SK-N-SH treated with all-trans-retinoic acid at 6 μM for 48 hours (cell line): ENCODE measurements around the gene AADACL2.
A peak's percentile ranks its signal among the peaks of the same experiment; 100 is the strongest.

Source experiments
- ATAC-seq: fragments of 200-7000 bp; cut with Tn5 transposase; 3 replicates; pipeline ENCODE4 v1.9.1; 2020; ENCODE audit warnings: mild to moderate bottlenecking, moderate library complexity
- ARNTL ChIP-seq: fragments of 450-650 bp; formaldehyde crosslinking; IDR thresholded peaks from 2 replicates; pipeline ENCODE4 v1.5.0; 2020; ENCODE audit warnings: low read depth, mild to moderate bottlenecking, moderate library complexity, borderline replicate concordance
- BACH2 ChIP-seq: fragments of 250-450 bp; sonication (Bioruptor Pico); IDR thresholded peaks from 2 replicates; pipeline ENCODE4 v1.9.0; 2021; ENCODE audit warnings: mild to moderate bottlenecking, borderline replicate concordance
- CSDC2 ChIP-seq: fragments of 250-450 bp; sonication (Bioruptor Pico); IDR thresholded peaks from 2 replicates; pipeline ENCODE4 v1.5.0; 2020; ENCODE audit warnings: mild to moderate bottlenecking, moderate library complexity
- CSRNP3 ChIP-seq: fragments of 250-450 bp; sonication (Bioruptor Pico); IDR thresholded peaks from 2 replicates; pipeline ENCODE4 v1.5.1; 2021; ENCODE audit warnings: mild to moderate bottlenecking, moderate library complexity
- ESRRG ChIP-seq: fragments of 250-450 bp; sonication (Bioruptor Pico); IDR thresholded peaks from 2 replicates; pipeline ENCODE4 v1.6.1; 2021; ENCODE audit warnings: mild to moderate bottlenecking
- GLIS3 ChIP-seq: fragments of 250-450 bp; sonication (Bioruptor Pico); IDR thresholded peaks from 2 replicates; pipeline ENCODE4 v1.5.0; 2020; ENCODE audit warnings: mild to moderate bottlenecking, moderate library complexity
- ISL1 ChIP-seq: fragments of 250-450 bp; sonication (Bioruptor Pico); IDR thresholded peaks from 2 replicates; pipeline ENCODE4 v2.1.2; 2022; ENCODE audit warnings: mild to moderate bottlenecking, moderate library complexity
- OSR1 ChIP-seq: fragments of 250-450 bp; sonication (Bioruptor Pico); IDR thresholded peaks from 2 replicates; pipeline ENCODE4 v1.8.0; 2022; ENCODE audit warnings: moderate library complexity, mild to moderate bottlenecking, inconsistent platforms
- POU6F1 ChIP-seq: fragments of 250-450 bp; sonication (Bioruptor Pico); IDR thresholded peaks from 2 replicates; pipeline ENCODE4 v1.8.0; 2021; ENCODE audit warnings: low read depth, mild to moderate bottlenecking, moderate library complexity, borderline replicate concordance
- PPARA ChIP-seq: fragments of 250-450 bp; sonication (Bioruptor Pico); IDR thresholded peaks from 2 replicates; pipeline ENCODE4 v1.5.0; 2020; ENCODE audit warnings: mild to moderate bottlenecking, borderline replicate concordance
- RARB ChIP-seq: fragments of 250-450 bp; sonication (Bioruptor Pico); IDR thresholded peaks from 2 replicates; pipeline ENCODE4 v1.8.0; 2021; ENCODE audit warnings: mild to moderate bottlenecking, moderate library complexity
- SNAI2 ChIP-seq: fragments of 250-450 bp; sonication (Bioruptor Pico); IDR thresholded peaks from 2 replicates; pipeline ENCODE4 v1.5.0; 2020; ENCODE audit warnings: mild to moderate bottlenecking, moderate library complexity
- TCF4 ChIP-seq: fragments of 250-450 bp; sonication (Bioruptor Pico); IDR thresholded peaks from 2 replicates; pipeline ENCODE4 v1.8.0; 2021; ENCODE audit warnings: mild to moderate bottlenecking, moderate library complexity, borderline replicate concordance
- TOX ChIP-seq: fragments of 250-450 bp; sonication (Bioruptor Pico); IDR thresholded peaks from 2 replicates; pipeline ENCODE4 v1.8.0; 2021; ENCODE audit warnings: mild to moderate bottlenecking, moderate library complexity, borderline replicate concordance
- TSHZ2 ChIP-seq: fragments of 250-450 bp; sonication (Bioruptor Pico); IDR thresholded peaks from 2 replicates; pipeline ENCODE4 v1.5.0; 2020; ENCODE audit warnings: mild to moderate bottlenecking, moderate library complexity
- ZC3H10 ChIP-seq: fragments of 250-450 bp; sonication (Bioruptor Pico); IDR thresholded peaks from 2 replicates; pipeline ENCODE4 v1.5.1; 2021; ENCODE audit warnings: mild to moderate bottlenecking, moderate library complexity
- ZFP3 ChIP-seq: fragments of 250-450 bp; sonication (Bioruptor Pico); IDR thresholded peaks from 2 replicates; pipeline ENCODE4 v1.5.0; 2020; ENCODE audit warnings: mild to moderate bottlenecking, moderate library complexity
- ZFP30 ChIP-seq: fragments of 450-650 bp; formaldehyde crosslinking; IDR thresholded peaks from 2 replicates; pipeline ENCODE4 v1.5.0; 2022; ENCODE audit warnings: mild to moderate bottlenecking, moderate library complexity
- ZNF565 ChIP-seq: fragments of 450-650 bp; formaldehyde crosslinking; conservative IDR thresholded peaks from 2 replicates; pipeline ENCODE4 v1.5.0; 2020; ENCODE audit warnings: low read depth, mild to moderate bottlenecking, moderate library complexity
- ZNF70 ChIP-seq: fragments of 450-650 bp; formaldehyde crosslinking; IDR thresholded peaks from 2 replicates; pipeline ENCODE4 v1.5.0; 2020; ENCODE audit warnings: mild to moderate bottlenecking, moderate library complexity
- ZNF8 ChIP-seq: fragments of 450-650 bp; formaldehyde crosslinking; IDR thresholded peaks from 2 replicates; pipeline ENCODE4 v1.5.0; 2020; ENCODE audit warnings: mild to moderate bottlenecking, moderate library complexity
- TF ChIP-seq, protein P1 (sequence below): fragments of 250-450 bp; sonication (Bioruptor Pico); IDR thresholded peaks from 2 replicates; pipeline ENCODE4 v1.8.0; 2020; ENCODE audit warnings: mild to moderate bottlenecking, moderate library complexity, borderline replicate concordance
- TF ChIP-seq, protein P2 (sequence below): fragments of 250-450 bp; sonication (Bioruptor Pico); IDR thresholded peaks from 2 replicates; pipeline ENCODE4 v1.5.1; 2020; ENCODE audit warnings: low read depth, mild to moderate bottlenecking, moderate library complexity

AADACL2 gene

GRCh38 chr3:151769175-151769574 is 35.4 kb downstream of the AADACL2 start:
- TF ChIP-seq RARB (CRISPR knock-in tag), result no peak
- TF ChIP-seq ZFP3 (CRISPR knock-in tag), result no peak
- TF ChIP-seq PPARA (CRISPR knock-in tag), result no peak
- no peak for TF ChIP-seq ZC3H10
- no peak for ATAC-seq

DNA sequence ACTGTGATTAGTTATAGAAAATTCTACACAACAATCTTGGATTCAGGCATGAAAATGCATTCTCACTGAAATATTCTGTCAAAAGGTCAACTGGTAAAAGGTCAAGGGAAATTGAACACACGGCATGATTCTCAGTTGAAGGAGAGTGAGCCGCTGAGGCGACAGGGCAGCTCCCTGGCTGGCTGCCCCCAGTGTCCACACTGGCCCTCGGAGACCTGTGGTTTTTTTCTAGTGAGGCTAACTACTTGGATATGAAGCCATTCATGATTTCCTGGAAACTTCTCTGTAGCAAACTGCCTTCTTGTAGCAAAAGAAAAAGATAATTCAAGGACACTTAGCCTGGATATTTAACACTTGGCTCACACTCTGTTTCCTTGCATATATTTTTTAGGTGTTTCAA is 37.2 kb downstream of the AADACL2 start:
- peak; percentile 74 for ATAC-seq
- TF ChIP-seq ISL1 (CRISPR knock-in tag) (no peak), PPARA (CRISPR knock-in tag) (no peak), ZNF70 (no peak), ZFP3 (CRISPR knock-in tag) (no peak), TOX (CRISPR knock-in tag) (no peak), ESRRG (CRISPR knock-in tag) (no peak), BACH2 (CRISPR knock-in tag) (no peak), TCF4 (CRISPR knock-in tag) (no peak), RARB (CRISPR knock-in tag) (no peak), ZFP30 (no peak), ZNF565 (CRISPR knock-in tag) (no peak), CSRNP3 (CRISPR knock-in tag) (no peak), TSHZ2 (CRISPR knock-in tag) (no peak), SNAI2 (CRISPR knock-in tag) (no peak), ZNF8 (CRISPR knock-in tag) (no peak), OSR1 (CRISPR knock-in tag) (no peak), ARNTL (CRISPR knock-in tag) (no peak)
- TF ChIP-seq, protein P1, sequence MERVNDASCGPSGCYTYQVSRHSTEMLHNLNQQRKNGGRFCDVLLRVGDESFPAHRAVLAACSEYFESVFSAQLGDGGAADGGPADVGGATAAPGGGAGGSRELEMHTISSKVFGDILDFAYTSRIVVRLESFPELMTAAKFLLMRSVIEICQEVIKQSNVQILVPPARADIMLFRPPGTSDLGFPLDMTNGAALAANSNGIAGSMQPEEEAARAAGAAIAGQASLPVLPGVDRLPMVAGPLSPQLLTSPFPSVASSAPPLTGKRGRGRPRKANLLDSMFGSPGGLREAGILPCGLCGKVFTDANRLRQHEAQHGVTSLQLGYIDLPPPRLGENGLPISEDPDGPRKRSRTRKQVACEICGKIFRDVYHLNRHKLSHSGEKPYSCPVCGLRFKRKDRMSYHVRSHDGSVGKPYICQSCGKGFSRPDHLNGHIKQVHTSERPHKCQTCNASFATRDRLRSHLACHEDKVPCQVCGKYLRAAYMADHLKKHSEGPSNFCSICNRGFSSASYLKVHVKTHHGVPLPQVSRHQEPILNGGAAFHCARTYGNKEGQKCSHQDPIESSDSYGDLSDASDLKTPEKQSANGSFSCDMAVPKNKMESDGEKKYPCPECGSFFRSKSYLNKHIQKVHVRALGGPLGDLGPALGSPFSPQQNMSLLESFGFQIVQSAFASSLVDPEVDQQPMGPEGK (CRISPR knock-in tag), result no peak
- TF ChIP-seq, protein P2, sequence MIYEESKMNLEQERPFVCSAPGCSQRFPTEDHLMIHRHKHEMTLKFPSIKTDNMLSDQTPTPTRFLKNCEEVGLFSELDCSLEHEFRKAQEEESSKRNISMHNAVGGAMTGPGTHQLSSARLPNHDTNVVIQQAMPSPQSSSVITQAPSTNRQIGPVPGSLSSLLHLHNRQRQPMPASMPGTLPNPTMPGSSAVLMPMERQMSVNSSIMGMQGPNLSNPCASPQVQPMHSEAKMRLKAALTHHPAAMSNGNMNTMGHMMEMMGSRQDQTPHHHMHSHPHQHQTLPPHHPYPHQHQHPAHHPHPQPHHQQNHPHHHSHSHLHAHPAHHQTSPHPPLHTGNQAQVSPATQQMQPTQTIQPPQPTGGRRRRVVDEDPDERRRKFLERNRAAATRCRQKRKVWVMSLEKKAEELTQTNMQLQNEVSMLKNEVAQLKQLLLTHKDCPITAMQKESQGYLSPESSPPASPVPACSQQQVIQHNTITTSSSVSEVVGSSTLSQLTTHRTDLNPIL, result no peak

DNA sequence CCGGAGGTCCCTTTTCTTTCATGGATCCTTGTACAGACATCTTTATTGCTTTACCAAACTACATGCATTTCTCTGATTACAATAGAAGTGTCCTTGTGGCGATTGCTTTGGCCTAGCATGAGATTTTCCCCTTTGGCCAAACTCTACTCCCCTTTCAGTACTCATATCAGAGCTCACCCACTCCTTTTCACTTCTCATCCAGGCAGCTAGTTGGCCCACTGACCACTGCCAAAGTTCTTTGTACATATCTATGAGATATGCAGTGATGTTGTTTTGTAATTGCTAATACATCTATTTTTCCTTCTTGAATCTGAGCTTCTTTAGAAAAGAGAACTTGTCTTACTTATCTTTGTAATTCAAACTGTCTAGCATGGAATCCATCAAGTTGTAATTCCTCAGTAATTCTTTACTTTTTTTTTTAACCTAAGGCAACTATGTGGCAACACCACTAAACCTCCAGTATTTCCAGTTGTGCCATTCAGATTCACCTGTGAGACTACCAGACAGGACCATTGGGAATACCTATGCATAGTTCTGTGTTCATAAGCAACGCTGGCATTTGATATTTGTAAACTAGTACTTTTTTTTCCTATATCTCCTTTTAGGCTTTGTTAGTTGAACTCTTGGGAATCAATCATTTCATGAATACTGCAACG is 39.2 kb downstream of the AADACL2 start:
- TF ChIP-seq ARNTL (CRISPR knock-in tag) (no peak), OSR1 (CRISPR knock-in tag) (no peak), TCF4 (CRISPR knock-in tag) (no peak), CSDC2 (CRISPR knock-in tag) (no peak), PPARA (CRISPR knock-in tag) (no peak), TOX (CRISPR knock-in tag) (no peak), BACH2 (CRISPR knock-in tag) (no peak), RARB (CRISPR knock-in tag) (no peak)
- ATAC-seq, result no peak

GRCh38 chr3:151774235-151774634 is 40.5 kb downstream of the AADACL2 start:
- ATAC-seq, result no peak
- no peak for TF ChIP-seq GLIS3
- TF ChIP-seq CSDC2 (CRISPR knock-in tag), result no peak
- no peak for TF ChIP-seq BACH2 (CRISPR knock-in tag)
- TF ChIP-seq POU6F1 (CRISPR knock-in tag), result no peak
- no peak for TF ChIP-seq ZNF70
- TF ChIP-seq CSRNP3 (CRISPR knock-in tag), result no peak
- TF ChIP-seq TOX (CRISPR knock-in tag), result no peak
- TF ChIP-seq ZFP30, result no peak
- TF ChIP-seq PPARA (CRISPR knock-in tag), result no peak
- TF ChIP-seq SNAI2 (CRISPR knock-in tag), result no peak
- TF ChIP-seq TCF4 (CRISPR knock-in tag), result no peak
- TF ChIP-seq, all 23 proteins: peak for 0
